Measurements from ENCODE around the gene HES7.
"Not testable (repeated sequence)": the region's sequence is repeated elsewhere in the genome, so short reads cannot be mapped to it uniquely, and the experiment has no call there.

Gene HES7

GRCh38 chr17:8123695-8124349 is at the start of gene HES7:
TSS of gene HES7 (minus strand) at chr17:8124106. CDS start at chr17:8124084, 22 bp downstream.
- Mint-ChIP-seq H3K4me3 (peak within 1 kb of the TSS; percentile 91), H3K9me3 (no peaks in the 10 kb centered on the region), H3K27me3 (ENCODE audit: low read depth) (peaks cover 52% of the 10 kb centered on the region), H3K36me3 (ENCODE audit: low read depth) (peaks cover 2% of the 10 kb centered on the region), H3K27ac (peak within 1 kb of the TSS; percentile 79), H3K4me1 (ENCODE audit: low read depth) (peaks cover 58% of the 10 kb centered on the region)
- no peak for DNase-seq (ENCODE audit: low spot score)

DNA sequence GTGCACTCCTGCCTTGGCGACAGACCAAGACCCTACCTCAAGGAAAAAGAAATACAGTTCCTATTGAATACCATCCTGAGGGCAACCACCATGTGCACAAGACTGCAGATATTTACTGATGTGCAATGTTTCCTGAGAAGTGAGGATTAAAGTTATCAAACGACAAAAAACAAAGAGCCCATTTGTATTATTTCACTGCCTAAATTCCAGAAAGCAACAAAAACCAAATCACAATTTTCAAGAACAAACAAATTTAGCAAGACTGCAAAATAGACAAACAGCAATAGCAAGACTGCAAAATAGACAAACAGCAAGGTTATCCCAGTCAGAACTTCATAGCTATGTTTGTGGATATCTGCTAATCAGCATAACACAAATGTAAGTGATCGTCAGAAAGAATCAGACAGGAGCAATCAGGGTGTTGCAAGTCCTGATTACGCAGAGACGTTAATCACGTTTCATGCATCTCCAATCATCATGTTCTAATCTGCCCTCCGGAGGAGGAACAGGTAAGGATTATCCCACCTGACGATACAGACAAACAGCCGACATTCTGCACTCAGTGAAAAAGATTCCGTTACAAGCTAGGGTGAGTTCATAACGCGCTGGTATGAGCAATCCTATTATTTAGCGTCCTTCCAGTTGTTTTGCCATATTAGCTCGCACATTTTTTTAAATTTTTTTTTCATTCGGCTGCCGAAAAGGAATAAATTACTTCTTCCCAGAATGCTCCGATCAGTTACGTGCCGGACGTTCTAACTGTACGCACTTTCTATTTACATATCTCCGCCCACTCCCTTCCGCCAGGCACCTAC is 49.4 kb upstream of the HES7 start:
- Mint-ChIP-seq H3K4me1 (ENCODE audit: low read depth) (peaks cover 33% of the 10 kb centered on the region), H3K36me3 (ENCODE audit: low read depth) (no peaks in the 10 kb centered on the region), H3K9me3 (no peaks in the 10 kb centered on the region), H3K27me3 (ENCODE audit: low read depth) (no peaks in the 10 kb centered on the region), H3K27ac (peak overlapping the region; percentile 98), H3K4me3 (peak overlapping the region; percentile 97)
- DNase-seq (ENCODE audit: low spot score), result peak; percentile 84

GRCh38 chr17:8170186-8170585 is 46.3 kb upstream of the HES7 start:
- not testable (repeated sequence) for H3K9me3 Mint-ChIP-seq; H3K27ac Mint-ChIP-seq; H3K4me3 Mint-ChIP-seq; H3K27me3 Mint-ChIP-seq (ENCODE audit: low read depth); DNase-seq (ENCODE audit: low spot score); H3K36me3 Mint-ChIP-seq (ENCODE audit: low read depth)
- peaks cover 21% of the 10 kb centered on the region for H3K4me1 Mint-ChIP-seq (ENCODE audit: low read depth)

GRCh38 chr17:8167526-8167925 is 43.6 kb upstream of the HES7 start:
- Mint-ChIP-seq H3K4me1 (ENCODE audit: low read depth) (peaks cover 23% of the 10 kb centered on the region), H3K27me3 (ENCODE audit: low read depth) (no peaks in the 10 kb centered on the region), H3K36me3 (ENCODE audit: low read depth) (peaks cover 2% of the 10 kb centered on the region), H3K27ac (no peak overlapping the region), H3K9me3 (no peaks in the 10 kb centered on the region), H3K4me3 (no peak overlapping the region)
- no peak for DNase-seq (ENCODE audit: low spot score)

DNA sequence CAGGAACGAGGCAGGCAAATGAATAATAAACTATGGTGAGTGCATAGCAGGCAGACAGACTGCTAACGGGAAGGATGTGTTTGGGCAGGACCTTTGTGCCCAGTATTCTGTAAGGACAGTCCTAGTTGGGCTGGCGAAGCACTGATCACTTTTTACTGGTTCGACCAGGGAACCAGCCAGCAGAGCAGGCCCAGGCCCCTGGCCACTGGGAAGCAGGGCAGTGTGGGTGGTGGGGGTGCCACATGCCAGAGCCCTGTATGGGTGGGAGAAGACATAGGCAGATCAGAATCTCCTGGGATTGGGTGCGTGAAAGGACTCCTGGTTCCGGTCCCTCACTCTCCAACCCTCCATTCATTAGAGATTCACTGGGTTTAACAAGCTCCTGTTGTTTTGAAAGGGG is 42.8 kb upstream of the HES7 start:
- no peaks in the 10 kb centered on the region for H3K27me3 Mint-ChIP-seq (ENCODE audit: low read depth)
- H3K4me3 Mint-ChIP-seq, result no peak overlapping the region
- no peak overlapping the region for H3K27ac Mint-ChIP-seq
- DNase-seq (ENCODE audit: low spot score), result no peak
- no peaks in the 10 kb centered on the region for H3K9me3 Mint-ChIP-seq
- H3K36me3 Mint-ChIP-seq (ENCODE audit: low read depth), result peaks cover 4% of the 10 kb centered on the region
- peaks cover 21% of the 10 kb centered on the region for H3K4me1 Mint-ChIP-seq (ENCODE audit: low read depth)

- peak overlapping the region; percentile 88 for H3K4me3 Mint-ChIP-seq
- DNase-seq (ENCODE audit: low spot score), result no peak
- no peaks in the 10 kb centered on the region for H3K27me3 Mint-ChIP-seq (ENCODE audit: low read depth)
- peaks cover 21% of the 10 kb centered on the region for H3K36me3 Mint-ChIP-seq (ENCODE audit: low read depth)
- H3K4me1 Mint-ChIP-seq (ENCODE audit: low read depth), result peaks cover 39% of the 10 kb centered on the region
- no peaks in the 10 kb centered on the region for H3K9me3 Mint-ChIP-seq
- peak overlapping the region; percentile 98 for H3K27ac Mint-ChIP-seq
These were observed 40.9 kb upstream of the HES7 start for GRCh38 chr17:8164815-8165131.

DNA sequence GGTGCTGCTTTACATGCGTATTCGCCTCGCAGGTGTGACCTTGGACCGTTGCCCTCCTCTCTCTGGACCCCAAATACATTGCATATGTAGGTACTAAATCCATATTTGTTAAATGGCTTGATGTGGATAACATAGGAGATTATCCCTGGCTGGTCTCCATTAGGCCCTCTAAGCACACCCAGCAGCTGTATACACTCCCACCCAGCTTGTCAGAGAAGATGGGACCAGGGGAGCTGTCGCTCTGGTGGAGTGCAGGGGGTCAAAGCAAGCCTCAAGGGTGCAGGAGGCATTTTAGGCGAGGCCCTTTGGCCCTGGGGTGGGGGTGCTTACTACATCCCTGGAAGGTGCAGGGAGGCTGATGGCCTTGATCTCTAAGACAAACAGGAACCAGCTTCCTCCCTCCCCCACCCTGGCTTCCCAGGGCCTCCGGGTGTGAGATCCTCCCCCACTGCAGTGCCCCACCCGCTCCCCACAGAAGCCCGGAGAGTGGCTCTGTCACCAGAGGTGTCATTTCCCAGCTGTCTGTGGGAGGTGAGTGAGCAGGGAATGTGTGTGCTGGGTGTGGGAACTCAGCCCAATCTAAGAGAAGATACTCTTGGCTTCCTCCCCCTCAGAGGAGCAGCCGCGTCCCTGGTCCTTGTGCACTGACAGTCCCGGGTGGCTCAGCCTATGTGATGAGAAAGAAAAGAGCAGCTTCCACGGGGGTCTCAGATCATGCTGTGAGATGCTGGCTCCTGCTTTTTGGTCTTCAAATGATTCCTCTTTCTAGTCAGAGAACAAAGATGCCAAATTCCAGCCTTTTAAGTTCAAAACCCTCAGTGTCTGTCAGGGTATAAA is 40.3 kb upstream of the HES7 start:
- Mint-ChIP-seq H3K27ac (peak overlapping the region; percentile 98), H3K27me3 (ENCODE audit: low read depth) (no peaks in the 10 kb centered on the region), H3K4me1 (ENCODE audit: low read depth) (peaks cover 40% of the 10 kb centered on the region), H3K4me3 (peak overlapping the region; percentile 88), H3K36me3 (ENCODE audit: low read depth) (peaks cover 27% of the 10 kb centered on the region), H3K9me3 (no peaks in the 10 kb centered on the region)
- DNase-seq (ENCODE audit: low spot score), result peak; percentile 79

DNA sequence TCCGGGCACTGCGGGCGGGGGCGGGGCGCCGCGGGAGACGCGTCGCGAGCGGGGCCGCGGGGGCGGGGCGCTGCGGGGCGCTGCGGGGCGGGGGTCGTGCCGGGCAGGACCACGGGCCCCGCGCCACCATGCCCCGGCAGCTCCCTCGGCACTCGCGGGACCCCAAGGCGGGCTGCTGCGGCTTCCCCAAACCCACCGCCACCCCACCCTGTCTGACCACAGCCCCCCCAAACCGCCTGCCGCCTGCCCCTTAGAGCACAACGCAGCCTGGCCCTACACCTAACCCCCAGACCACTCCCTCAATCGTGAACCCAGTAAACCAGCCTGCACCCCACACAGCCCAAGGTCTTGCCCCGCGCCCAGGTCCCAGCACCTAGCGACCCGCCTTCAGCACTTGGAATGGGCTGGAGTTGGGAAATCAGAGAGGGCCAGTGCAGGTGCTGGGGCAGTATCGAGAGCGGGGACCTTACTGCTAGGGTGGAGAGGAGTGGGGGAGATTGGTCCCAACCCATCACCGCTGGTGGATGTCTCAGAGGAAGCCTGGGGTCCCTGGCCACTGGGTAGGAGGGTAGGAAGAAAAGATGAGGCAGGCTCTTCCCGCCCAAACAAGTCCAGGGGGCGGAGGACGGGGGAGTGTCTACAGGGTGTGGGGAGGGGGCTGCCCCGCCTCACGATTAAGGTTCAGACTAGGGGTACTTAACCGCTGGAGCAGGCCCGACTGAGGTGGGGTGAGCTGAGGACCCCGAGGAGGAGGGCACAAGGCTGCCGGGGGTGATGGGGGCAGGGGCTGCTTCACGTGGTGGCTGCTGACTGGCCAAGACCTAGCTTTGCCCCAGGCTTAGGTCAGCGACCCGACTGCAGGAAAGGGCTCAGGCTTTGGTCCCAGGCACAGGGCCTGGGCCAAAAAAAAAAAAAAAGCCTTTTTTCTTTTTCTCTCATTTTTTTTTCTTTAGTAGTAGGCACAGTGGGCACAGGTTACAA is 39.4 kb upstream of the HES7 start:
- H3K9me3 Mint-ChIP-seq, result no peaks in the 10 kb centered on the region
- H3K27ac Mint-ChIP-seq, result peak overlapping the region; percentile 98
- H3K4me1 Mint-ChIP-seq (ENCODE audit: low read depth), result peaks cover 48% of the 10 kb centered on the region
- H3K36me3 Mint-ChIP-seq (ENCODE audit: low read depth), result peaks cover 33% of the 10 kb centered on the region
- H3K27me3 Mint-ChIP-seq (ENCODE audit: low read depth), result no peaks in the 10 kb centered on the region
- no peak for DNase-seq (ENCODE audit: low spot score)
- H3K4me3 Mint-ChIP-seq, result peak overlapping the region; percentile 88

DNA sequence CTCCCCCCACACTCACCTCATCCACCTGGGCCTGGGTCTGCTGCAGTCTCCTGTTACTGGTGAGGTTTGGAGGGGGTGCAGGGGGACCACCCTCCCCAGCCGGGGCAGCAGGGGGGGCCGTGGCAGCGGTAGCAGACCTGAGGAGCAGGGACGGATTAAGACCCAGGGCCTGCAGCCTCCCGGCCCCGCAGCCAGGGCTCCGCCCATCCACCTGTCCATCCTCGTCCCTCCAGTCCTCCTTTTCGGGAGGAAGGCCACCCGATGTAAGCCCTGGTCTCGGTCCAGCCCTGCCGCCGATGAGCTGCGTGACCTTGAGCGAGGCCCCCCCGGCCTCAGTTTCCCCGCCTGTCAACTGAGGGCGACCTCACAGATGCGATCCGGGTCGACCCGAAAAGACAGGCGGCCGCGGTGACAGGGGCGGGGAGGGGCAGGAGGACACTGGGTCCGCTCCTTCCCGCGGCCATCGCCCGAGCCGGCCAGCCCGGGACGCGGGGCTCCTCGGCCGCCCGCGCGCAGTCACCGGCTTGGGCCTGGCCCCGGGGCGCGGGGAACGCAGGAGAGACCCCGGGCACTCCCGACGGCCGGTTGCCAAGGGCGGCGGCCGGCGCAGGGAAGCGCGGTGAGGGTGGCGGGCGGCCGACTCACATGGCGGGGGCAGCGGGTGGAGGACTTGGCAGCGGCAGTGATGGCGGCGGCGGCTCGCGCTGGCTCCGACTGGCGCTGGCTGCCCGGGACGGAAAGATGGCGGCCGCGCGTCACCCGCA is 38.5 kb upstream of the HES7 start, which contains the start of gene VAMP2:
Gene VAMP2 (minus strand): TSS at position 716 of the 764 bp plus-strand sequence. CDS start 69 bp downstream, at position 647.
- H3K4me1 Mint-ChIP-seq (ENCODE audit: low read depth), result peaks cover 48% of the 10 kb centered on the region
- no peaks in the 10 kb centered on the region for H3K9me3 Mint-ChIP-seq
- peak within 1 kb of the TSS; percentile 88 for H3K4me3 Mint-ChIP-seq
- H3K27ac Mint-ChIP-seq, result peak within 1 kb of the TSS; percentile 98
- H3K36me3 Mint-ChIP-seq (ENCODE audit: low read depth), result peaks cover 33% of the 10 kb centered on the region
- H3K27me3 Mint-ChIP-seq (ENCODE audit: low read depth), result no peaks in the 10 kb centered on the region
- DNase-seq (ENCODE audit: low spot score), result peak; percentile 86

DNA sequence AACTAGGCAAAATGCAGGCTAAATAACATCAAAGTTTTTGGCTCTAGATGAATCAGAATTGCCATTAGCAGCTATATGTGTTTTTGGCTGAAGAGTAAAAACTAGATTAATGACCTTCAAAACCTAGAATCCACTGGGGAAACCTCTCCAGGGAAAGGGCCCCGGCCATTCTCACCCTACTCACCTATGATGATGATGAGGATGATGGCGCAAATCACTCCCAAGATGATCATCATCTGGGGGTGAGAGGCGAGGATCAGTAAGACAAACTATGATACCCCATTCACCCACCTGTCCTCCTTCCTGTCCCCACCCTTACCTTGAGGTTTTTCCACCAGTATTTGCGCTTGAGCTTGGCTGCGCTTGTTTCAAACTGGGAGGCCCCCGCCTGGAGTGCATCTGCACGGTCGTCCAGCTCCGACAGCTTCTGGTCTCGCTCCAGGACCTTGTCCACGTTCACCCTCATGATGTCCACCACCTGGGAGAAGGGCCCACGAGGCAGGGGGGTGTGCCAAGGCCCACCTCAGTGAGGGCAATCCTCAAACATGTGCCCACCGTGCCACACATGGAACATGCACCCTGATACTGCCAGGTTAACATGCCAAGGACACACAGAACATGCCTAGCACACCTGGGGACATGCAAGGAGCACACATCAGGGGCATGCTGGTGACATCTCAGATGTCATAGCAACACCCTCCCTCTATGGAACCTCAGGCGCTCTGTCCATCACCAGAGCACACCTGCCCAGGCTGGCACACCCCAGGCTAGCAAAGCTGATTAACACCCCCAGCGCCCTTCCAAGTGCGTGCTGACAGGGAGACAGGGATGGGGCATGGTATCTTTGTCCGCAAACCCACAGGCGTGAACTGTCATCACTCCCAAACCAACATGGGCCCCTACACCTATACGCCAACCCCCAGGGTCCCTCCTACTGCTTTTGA is 37.7 kb upstream of the HES7 start:
- Mint-ChIP-seq H3K36me3 (ENCODE audit: low read depth) (peaks cover 33% of the 10 kb centered on the region), H3K4me1 (ENCODE audit: low read depth) (peaks cover 48% of the 10 kb centered on the region), H3K27me3 (ENCODE audit: low read depth) (no peaks in the 10 kb centered on the region), H3K4me3 (peak overlapping the region; percentile 87), H3K9me3 (no peaks in the 10 kb centered on the region), H3K27ac (peak overlapping the region; percentile 86)
- no peak for DNase-seq (ENCODE audit: low spot score)

- H3K27ac Mint-ChIP-seq, result peak overlapping the region; percentile 86
- H3K4me3 Mint-ChIP-seq, result peak overlapping the region; percentile 87
- no peaks in the 10 kb centered on the region for H3K9me3 Mint-ChIP-seq
- H3K36me3 Mint-ChIP-seq (ENCODE audit: low read depth), result peaks cover 33% of the 10 kb centered on the region
- peaks cover 48% of the 10 kb centered on the region for H3K4me1 Mint-ChIP-seq (ENCODE audit: low read depth)
- no peak for DNase-seq (ENCODE audit: low spot score)
- H3K27me3 Mint-ChIP-seq (ENCODE audit: low read depth), result no peaks in the 10 kb centered on the region
These were observed 36.9 kb upstream of the HES7 start for GRCh38 chr17:8160741-8161221.

GRCh38 chr17:8160224-8160577 is 36.3 kb upstream of the HES7 start:
- Mint-ChIP-seq H3K4me3 (peak overlapping the region; percentile 87), H3K27me3 (ENCODE audit: low read depth) (no peaks in the 10 kb centered on the region), H3K36me3 (ENCODE audit: low read depth) (peaks cover 33% of the 10 kb centered on the region), H3K4me1 (ENCODE audit: low read depth) (peaks cover 51% of the 10 kb centered on the region), H3K27ac (peak overlapping the region; percentile 91), H3K9me3 (no peaks in the 10 kb centered on the region)
- no peak for DNase-seq (ENCODE audit: low spot score)
